SH-SY5Y (cell line): Measurements from ENCODE around the gene PSD.

ENCODE experiments used
- GATA2 ChIP-seq: IDR thresholded peaks from 2 replicates; pipeline ENCODE4 v1.6.1; 2011; ENCODE audit warnings: mild to moderate bottlenecking, low read depth, low read length
- GATA3 ChIP-seq: IDR thresholded peaks from 2 replicates; pipeline ENCODE4 v1.6.1; 2011; ENCODE audit warnings: low read depth, mild to moderate bottlenecking, low read length, moderate library complexity

The PSD gene

DNA sequence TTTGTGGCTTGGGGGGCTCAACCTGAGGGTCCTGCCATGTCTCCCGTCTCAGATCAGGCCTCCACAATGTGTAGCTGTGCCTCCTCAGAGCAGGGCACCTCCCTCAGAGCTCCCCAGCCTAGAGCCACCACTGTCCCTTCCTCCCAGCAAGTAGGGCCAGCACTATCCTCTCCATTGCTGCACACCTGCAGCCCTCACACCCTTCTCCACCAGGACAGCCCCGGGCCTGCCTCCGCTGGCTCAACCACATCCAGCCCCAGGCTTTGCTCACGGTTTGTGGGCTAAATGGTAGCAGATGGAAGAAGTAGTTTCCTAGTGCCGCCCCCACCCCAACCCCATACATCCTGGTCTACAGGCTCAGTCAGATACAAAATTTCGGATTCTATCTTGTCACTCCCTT is 13.0 kb downstream of the PSD start:
- TF ChIP-seq GATA2, result no peak
- TF ChIP-seq GATA3, result no peak

DNA sequence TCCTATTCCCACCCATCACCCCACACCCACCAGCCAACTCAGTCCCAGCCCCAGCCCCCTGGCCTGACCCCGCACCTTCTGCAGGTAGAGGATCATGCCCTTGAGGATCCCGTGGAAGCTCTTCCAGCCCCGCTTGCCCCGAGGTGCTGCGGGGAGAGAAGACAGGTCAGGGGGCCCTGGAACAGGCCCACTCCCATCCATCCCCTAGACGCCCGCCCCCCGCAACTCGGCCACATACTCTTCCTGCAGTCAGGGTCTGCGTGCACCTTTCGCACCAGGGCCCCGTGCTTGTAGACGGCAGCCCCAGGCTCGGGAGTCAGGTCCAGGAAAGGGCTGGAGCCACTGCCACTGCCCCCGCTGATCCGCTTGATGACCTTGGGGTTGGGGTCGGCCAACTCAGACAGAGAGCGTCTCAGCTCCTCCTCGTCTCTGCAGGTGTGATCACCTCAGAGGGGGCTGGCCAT is 13.4 kb downstream of the PSD start:
- TF ChIP-seq GATA2, result no peak
- no peak for TF ChIP-seq GATA3

DNA sequence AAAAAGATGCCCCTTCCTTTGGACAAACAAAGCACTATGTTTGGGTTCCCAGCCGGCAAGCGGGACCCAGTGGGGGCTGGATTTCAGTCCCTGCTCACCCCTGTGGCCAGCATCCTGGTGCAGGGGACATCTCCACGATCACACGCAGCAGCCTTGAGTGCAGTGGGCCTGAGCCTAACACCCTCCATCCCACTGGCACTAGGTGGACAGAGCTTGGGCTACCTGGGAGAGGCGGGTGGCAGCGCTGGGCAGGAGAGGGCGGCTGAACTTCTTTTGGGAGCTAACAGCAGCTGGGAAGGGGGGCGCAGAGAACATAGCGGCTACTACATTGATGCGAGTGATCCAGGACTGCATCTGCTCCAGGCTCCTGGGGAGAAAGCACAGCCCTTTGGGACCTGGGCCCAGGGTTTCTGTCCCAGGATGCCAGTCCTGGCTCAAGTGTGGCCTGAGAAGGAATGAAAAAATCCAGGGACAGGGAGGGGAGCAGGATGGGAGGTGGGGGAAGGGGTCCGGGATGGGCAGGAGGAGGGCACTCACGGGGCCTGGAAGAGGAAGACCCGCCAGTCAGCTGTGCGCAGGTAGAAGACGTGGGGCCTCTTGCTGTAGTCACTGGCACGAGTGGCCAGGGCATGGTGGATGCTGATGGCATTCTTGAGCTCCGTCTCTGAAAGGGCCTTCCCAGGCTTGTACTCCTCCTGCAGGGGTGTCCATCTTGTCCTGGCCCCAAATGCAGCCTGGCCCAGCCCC is 14.1 kb downstream of the PSD start:
- no peak for TF ChIP-seq GATA2
- TF ChIP-seq GATA3, result no peak

DNA sequence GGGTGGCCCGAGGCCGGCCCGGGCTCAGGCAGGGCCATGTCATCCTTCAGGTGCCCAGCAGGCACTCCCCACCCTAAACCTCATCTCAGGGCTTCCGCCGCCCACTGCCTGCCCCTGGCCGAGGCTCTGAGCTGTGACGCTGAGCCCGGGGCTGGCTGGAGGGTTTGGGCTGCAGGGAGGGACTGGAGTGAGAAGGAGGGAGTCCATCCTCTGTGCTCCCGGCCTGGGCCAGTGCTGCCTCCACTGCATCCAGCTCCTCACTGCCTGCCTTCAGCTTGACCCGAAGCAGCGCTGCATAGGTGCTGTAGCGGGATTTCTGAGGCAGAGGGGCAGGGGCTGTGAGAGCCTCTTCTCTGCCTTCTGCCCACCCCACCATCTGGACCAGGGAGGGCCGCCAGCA is 15.5 kb downstream of the PSD start:
- TF ChIP-seq GATA3 (no peak), GATA2 (no peak)

GRCh38 chr10:102402512-102402896 is 16.1 kb downstream of the PSD start:
- TF ChIP-seq GATA2, result no peak
- no peak for TF ChIP-seq GATA3

DNA sequence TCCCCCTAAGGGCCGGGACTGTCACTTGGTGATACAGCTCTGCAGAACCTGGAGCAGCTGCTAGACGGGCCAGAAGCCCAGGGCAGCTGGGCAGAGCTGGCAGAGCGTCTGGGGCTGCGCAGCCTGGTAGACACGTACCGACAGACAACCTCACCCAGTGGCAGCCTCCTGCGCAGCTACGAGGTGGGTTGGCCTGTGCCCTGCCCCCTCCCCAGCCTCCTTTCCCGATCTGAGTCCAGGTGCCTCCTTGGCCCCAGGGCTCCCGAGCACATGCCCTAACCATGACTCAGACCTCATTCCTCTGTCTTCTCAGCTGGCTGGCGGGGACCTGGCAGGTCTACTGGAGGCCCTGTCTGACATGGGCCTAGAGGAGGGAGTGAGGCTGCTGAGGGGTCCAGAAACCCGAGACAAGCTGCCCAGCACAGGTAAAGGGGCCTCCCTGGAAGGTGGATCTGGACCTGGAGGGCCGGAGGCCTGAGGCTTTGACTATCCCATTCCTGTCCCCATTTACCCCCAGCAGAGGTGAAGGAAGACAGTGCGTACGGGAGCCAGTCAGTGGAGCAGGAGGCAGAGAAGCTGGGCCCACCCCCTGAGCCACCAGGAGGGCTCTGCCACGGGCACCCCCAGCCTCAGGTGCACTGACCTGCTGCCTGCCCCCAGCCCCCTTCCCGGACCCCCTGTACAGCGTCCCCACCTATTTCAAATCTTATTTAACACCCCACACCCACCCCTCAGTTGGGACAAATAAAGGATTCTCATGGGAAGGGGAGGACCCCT is 16.7 kb downstream of the PSD start:
- TF ChIP-seq GATA3, result no peak
- no peak for TF ChIP-seq GATA2

- TF ChIP-seq GATA2, result no peak
- TF ChIP-seq GATA3, result no peak
Measured at GRCh38 chr10:102401342-102401654, 17.3 kb downstream of the PSD start.

- TF ChIP-seq GATA2, result no peak
- TF ChIP-seq GATA3, result no peak
Measured at GRCh38 chr10:102400598-102401341, 17.8 kb downstream of the PSD start.

- TF ChIP-seq GATA2 (no peak), GATA3 (no peak)
Measured at GRCh38 chr10:102400076-102400475, 18.5 kb downstream of the PSD start.

DNA sequence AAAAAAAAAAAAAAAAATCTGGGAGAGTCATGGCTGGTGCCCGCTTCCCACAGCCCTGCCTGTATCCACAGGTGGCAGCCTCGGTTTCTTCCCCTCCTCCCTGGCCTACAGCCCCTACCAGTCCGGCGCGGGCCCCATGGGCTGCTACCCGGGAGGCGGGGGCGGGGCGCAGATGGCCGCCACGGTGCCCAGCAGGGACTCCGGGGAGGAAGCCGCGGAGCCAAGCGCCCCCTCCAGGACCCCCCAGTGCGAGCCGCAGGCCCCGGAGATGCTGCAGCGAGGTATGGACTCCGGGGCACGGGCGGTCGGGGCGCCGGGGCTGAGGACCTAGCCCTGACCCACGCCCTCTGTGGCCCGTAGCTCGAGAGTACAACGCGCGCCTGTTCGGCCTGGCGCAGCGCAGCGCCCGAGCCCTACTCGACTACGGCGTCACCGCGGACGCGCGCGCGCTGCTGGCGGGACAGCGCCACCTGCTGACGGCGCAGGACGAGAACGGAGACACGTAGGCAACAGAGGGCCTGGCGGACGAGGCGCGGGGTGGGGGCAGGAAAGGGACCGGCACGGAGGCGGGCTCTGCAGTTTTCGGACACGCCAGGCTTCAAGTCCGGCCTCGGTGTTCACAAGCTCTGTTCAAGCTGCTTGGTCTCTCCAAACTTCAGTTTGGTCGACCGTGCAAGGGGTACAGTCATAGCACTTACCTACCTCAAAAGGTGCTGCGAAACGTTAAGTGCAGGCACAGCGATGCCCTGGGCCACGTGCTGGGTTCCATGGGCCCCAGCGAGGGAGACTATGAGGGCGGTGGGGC is 19.2 kb downstream of the PSD start:
- TF ChIP-seq GATA2, result no peak
- TF ChIP-seq GATA3, result no peak

- TF ChIP-seq GATA3 (no peak), GATA2 (no peak)
Measured at GRCh38 chr10:102398172-102399020, 20.2 kb downstream of the PSD start.

DNA sequence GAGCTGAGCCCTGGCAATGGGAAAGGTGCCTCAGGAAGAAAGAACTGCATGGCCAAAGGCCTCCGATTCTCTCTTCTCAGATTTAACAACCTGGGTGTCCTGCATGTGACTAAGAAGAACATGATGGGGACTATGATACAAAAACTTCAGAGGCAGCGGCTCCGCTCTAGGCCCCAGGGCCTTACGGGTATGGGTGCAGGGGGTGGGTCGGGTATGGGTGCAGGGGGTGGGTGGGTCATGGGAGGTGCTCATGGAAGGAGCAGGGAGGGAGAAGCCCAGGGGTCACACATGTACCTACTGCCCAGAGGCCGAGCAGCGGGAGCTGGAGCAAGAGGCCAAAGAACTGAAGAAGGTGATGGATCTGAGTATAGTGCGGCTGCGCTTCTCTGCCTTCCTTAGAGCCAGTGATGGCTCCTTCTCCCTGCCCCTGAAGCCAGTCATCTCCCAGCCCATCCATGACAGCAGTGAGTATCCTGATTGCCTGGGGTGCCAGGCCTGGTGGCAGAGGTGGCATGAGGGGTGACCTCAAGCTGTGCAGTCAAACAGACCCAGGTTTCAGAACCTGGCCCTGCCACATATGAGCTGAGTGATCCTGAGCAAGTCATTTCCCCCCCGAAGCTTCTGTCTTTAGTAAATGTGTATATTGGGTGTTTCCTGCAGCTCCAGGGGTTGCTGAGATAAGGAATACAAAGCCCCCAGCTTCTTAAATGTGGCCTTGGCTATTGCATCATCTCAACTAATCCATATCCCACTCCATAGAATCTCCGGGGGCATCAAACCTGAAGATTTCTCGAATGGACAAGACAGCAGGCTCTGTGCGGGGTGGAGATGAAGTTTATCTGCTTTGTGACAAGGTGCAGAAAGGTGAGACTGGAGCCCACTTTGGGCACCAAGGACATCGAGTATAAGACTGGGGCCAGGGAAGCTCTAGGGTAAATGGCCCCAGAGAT is 21.1 kb downstream of the PSD start:
- no peak for TF ChIP-seq GATA3
- no peak for TF ChIP-seq GATA2

- TF ChIP-seq GATA3 (no peak), GATA2 (no peak)
Measured at GRCh38 chr10:102396730-102397151, 21.8 kb downstream of the PSD start.
